Nephron (organoid): ENCODE results near the gene NRXN2.

Source experiments
- H3K27ac Mint-ChIP-seq, 3 experiments: 2 replicates each; pipeline ENCODE4 v1.8.0; 2020; ENCODE audit warnings: mixed read lengths in 3 of 3, mild to moderate bottlenecking in 2 of 3, moderate library complexity in 1 of 3
- H3K27me3 Mint-ChIP-seq: 2 replicates; pipeline ENCODE4 v1.8.0; 2021; ENCODE audit warnings: low read depth, mild to moderate bottlenecking, moderate library complexity, mixed read lengths
- H3K36me3 Mint-ChIP-seq: 2 replicates; pipeline ENCODE4 v1.8.0; 2020; ENCODE audit warnings: low read depth, mixed read lengths
- H3K4me1 Mint-ChIP-seq: 2 replicates; pipeline ENCODE4 v1.8.0; 2020; ENCODE audit warnings: mixed read lengths
- H3K4me3 Mint-ChIP-seq, 3 experiments: 2 replicates each; pipeline ENCODE4 v1.8.0; 2020; ENCODE audit warnings: mild to moderate bottlenecking in 3 of 3, mixed read lengths in 3 of 3, moderate library complexity in 2 of 3
- H3K9me3 Mint-ChIP-seq: 2 replicates; pipeline ENCODE4 v1.8.0; 2020; ENCODE audit warnings: mixed read lengths
- TF ChIP-seq, protein P1 (sequence below), 3 experiments: fragments of 200-600 bp; sonication (generic); IDR thresholded peaks; one replicate each; pipeline ENCODE4 v1.5.0; 2021; ENCODE audit warnings: antibody characterized with exemption in 3 of 3; ENCODE audit not compliant: unreplicated experiment in 3 of 3

NRXN2 gene

DNA sequence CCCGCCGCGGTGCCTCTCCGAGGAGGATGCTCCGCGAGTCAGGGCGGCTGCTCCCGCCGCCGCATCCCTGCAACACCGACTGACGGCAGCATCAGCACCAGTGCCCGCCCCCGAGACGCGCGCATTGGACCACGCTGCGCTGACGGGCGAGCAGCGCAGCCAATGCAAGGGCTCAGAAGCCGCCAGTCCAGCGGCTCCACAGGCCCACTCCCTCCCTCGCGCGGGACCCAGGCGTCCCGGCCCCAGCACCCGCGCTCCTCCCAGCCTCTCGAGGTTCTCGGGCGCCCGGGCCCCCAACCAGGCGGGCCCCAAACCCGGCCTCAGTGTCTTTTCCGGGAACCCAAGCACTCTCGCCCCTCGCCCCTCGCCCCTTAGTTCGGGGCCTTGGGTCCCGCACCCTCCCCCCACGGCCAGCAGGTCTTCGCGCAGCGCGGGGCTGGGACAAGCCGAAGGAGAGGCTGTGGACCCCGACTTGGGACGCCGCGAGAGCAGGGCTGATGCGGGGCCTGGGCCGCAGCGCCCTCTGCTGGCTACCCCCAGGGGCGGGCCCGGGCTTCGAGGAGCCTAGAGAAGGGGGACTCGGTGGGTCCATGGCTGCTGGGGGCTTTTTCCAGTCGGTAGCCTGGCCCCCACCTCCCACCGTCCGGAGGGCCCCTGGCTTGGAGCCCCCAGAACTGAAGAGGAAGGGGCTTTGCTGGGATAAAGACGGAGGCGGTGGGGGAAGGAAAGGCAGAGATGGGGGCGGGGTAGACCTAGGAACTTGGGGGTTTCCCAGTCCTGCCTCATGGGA, at the start of gene NRXN2:
Gene NRXN2 (minus strand): TSS at position 81 of the 790 bp plus-strand sequence. CDS start 9,498 bp downstream, outside the sequence.
- Mint-ChIP-seq H3K36me3 (no peaks in the 10 kb centered on the region), H3K27ac (no peak within 1 kb of the TSS), H3K9me3 (no peaks in the 10 kb centered on the region), H3K4me3 (peak within 1 kb of the TSS; percentile 73 to 80 (median 78)), H3K27me3 (peaks cover 58% of the 10 kb centered on the region), H3K4me1 (peaks cover 22% of the 10 kb centered on the region)
- TF ChIP-seq, protein P1, sequence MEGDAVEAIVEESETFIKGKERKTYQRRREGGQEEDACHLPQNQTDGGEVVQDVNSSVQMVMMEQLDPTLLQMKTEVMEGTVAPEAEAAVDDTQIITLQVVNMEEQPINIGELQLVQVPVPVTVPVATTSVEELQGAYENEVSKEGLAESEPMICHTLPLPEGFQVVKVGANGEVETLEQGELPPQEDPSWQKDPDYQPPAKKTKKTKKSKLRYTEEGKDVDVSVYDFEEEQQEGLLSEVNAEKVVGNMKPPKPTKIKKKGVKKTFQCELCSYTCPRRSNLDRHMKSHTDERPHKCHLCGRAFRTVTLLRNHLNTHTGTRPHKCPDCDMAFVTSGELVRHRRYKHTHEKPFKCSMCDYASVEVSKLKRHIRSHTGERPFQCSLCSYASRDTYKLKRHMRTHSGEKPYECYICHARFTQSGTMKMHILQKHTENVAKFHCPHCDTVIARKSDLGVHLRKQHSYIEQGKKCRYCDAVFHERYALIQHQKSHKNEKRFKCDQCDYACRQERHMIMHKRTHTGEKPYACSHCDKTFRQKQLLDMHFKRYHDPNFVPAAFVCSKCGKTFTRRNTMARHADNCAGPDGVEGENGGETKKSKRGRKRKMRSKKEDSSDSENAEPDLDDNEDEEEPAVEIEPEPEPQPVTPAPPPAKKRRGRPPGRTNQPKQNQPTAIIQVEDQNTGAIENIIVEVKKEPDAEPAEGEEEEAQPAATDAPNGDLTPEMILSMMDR (IDR thresholded peaks at IDR 0.05; ENCODE audit: unreplicated experiment in 3 of 3) = peak; percentile 95 to 98 (median 98)

DNA sequence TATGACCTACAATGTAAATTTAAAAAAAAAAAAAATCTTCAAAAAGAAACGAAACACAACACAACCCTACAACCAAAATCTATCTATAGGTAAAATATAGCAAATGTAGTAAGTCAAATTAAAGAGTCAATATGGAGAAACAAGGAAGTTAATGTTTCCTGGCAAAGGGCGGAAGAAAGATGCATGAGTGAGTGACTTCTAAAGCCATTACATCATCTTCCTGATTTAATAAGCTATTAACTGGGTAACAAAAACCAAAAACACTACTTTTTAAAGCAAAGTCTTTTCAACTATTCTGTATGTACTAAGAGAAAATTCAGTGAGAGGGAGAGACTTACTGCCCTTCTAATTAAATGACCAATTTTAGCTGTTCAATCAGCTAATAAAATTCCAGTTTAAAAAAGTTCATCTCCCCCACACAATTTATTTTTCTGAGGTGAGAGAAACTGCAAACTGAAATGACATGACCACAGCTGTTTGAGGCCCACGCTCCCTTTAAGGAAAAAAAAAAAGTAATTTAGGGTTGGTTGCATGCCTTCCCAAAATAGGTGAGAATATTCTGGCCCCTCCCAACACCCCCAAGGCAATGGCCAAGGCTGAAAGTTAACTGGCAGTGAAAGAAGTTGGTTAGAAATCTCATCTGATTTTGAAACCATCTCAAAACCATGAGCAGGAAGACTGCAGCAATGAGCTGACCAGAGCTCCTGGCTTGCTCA, 49.5 kb upstream of the NRXN2 start:
- Mint-ChIP-seq H3K4me3 (peak overlapping the region in 1 of 3 experiments; percentile 30), H3K9me3 (no peaks in the 10 kb centered on the region), H3K4me1 (peaks cover 64% of the 10 kb centered on the region), H3K27me3 (no peaks in the 10 kb centered on the region), H3K36me3 (peaks cover 99% of the 10 kb centered on the region), H3K27ac (peak overlapping the region; percentile 29 to 67 (median 67))
- TF ChIP-seq, protein P1 (IDR thresholded peaks at IDR 0.05; ENCODE audit: unreplicated experiment in 3 of 3) = no peak

DNA sequence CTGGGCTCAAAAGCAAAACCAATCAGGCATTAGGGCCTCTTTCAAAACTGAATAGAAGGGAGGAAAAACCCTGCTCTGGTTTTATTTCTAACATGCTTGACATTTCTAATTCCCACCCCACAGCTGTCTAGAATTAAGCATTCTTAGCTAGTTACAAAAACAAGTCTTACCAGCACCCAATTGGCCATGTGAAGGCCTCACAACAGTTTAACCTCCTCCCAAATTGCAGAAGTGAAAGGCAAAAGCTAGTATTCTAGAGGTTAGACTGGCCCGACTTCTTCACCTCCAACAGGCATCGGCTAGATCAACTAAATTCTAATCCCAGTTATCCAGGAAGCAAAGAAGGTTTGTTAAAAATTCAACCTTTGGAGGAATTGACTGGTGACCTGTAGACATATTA, 48.9 kb upstream of the NRXN2 start:
- Mint-ChIP-seq H3K36me3 (peaks cover 98% of the 10 kb centered on the region), H3K4me1 (peaks cover 58% of the 10 kb centered on the region), H3K9me3 (no peaks in the 10 kb centered on the region), H3K27ac (peak overlapping the region in 2 of 3 experiments; percentile 29 to 67), H3K4me3 (peak overlapping the region in 1 of 3 experiments; percentile 19), H3K27me3 (no peaks in the 10 kb centered on the region)
- TF ChIP-seq, protein P1 (IDR thresholded peaks at IDR 0.05; ENCODE audit: unreplicated experiment in 3 of 3) = no peak

DNA sequence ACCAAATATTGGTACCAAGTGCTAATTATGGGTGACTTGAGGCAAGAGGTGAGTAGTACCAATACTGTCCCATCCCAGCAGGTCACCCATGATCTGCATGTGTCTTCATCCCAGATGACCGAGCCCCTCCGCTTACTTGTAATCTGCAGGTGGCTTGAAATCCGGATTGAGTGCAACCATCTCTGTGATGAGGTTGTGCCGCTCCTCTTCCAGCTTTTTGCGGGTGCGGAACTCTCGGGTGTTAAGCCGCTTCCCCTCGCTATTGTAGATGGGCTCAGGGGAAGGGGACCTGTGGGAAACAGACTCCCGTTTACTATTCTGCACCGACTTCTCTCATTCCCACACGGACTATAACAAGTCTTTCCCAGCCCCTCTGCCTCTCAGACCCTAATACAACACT, 47.1 kb upstream of the NRXN2 start:
- TF ChIP-seq, protein P1 (IDR thresholded peaks at IDR 0.05; ENCODE audit: unreplicated experiment in 3 of 3) = no peak
- H3K4me3 Mint-ChIP-seq = no peak overlapping the region
- no peaks in the 10 kb centered on the region for H3K27me3 Mint-ChIP-seq
- no peaks in the 10 kb centered on the region for H3K9me3 Mint-ChIP-seq
- H3K4me1 Mint-ChIP-seq = peaks cover 45% of the 10 kb centered on the region
- H3K27ac Mint-ChIP-seq = no peak overlapping the region
- peaks cover 92% of the 10 kb centered on the region for H3K36me3 Mint-ChIP-seq

DNA sequence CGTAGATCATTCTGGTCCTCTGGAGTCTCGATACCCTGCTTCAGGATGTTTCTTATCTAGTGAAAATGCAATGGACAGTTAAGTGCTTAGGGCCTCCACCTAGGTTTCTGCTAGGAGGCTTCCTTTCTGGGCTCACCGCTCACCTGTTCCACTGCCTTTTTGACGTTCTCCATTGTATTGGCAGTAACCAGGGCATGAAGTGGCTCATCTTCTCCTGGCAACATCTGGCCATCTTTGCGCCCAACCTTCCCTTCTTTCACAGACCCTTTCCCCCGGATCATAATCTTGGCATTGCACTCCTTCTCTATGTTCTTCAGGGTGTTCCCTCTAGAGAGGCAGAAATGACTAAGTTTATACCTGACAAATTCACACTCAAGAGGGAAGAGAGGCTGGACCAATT, 46.3 kb upstream of the NRXN2 start:
- no peak overlapping the region for H3K27ac Mint-ChIP-seq
- H3K4me3 Mint-ChIP-seq = no peak overlapping the region
- peaks cover 50% of the 10 kb centered on the region for H3K4me1 Mint-ChIP-seq
- H3K36me3 Mint-ChIP-seq = peaks cover 92% of the 10 kb centered on the region
- TF ChIP-seq, protein P1 (IDR thresholded peaks at IDR 0.05; ENCODE audit: unreplicated experiment in 3 of 3) = no peak
- no peaks in the 10 kb centered on the region for H3K27me3 Mint-ChIP-seq
- no peaks in the 10 kb centered on the region for H3K9me3 Mint-ChIP-seq
